Hepatocyte (in vitro differentiated cells): ENCODE data around the gene MAP3K5. TPM values are rescaled to one million over a fixed set of nuclear protein-coding genes. Genes with fewer than 3 reads are reported as not detected.

Experiments
- DNase-seq: peaks from one replicate; pipeline ENCODE4 v3.0.0-alpha.2; 2016; ENCODE audit warnings: low spot score
- H2AFZ ChIP-seq: fragments of 200-600 bp; sonication (generic); 2 replicates; pipeline ENCODE4 v1.6.0; 2016; ENCODE audit warnings: antibody characterized with exemption, mild to moderate bottlenecking
- H3K27ac ChIP-seq: fragments of 200-600 bp; sonication (generic); 2 replicates; pipeline ENCODE4 v1.5.1; 2016; ENCODE audit warnings: mild to moderate bottlenecking
- H3K27me3 ChIP-seq: fragments of 200-600 bp; sonication (generic); 2 replicates; pipeline ENCODE4 v1.6.1; 2016
- H3K36me3 ChIP-seq: fragments of 200-600 bp; sonication (generic); replicated peaks from 2 replicates; pipeline ENCODE4 v1.5.1; 2016; ENCODE audit warnings: low read depth; ENCODE audit not compliant: insufficient read depth
- H3K4me1 ChIP-seq: fragments of 200-600 bp; sonication (generic); 2 replicates; pipeline ENCODE4 v1.5.1; 2016; ENCODE audit warnings: mild to moderate bottlenecking, moderate library complexity; ENCODE audit not compliant: insufficient read depth
- H3K4me2 ChIP-seq: fragments of 200-600 bp; sonication (generic); 2 replicates; pipeline ENCODE4 v1.6.0; 2016
- H3K4me3 ChIP-seq: fragments of 200-600 bp; sonication (generic); 2 replicates; pipeline ENCODE4 v1.5.1; 2016; ENCODE audit warnings: mild to moderate bottlenecking
- H3K79me2 ChIP-seq: fragments of 200-600 bp; sonication (generic); 2 replicates; pipeline ENCODE4 v1.6.0; 2017; ENCODE audit warnings: mild to moderate bottlenecking
- H3K9me2 ChIP-seq: fragments of 200-600 bp; sonication (generic); replicated peaks from 2 replicates; pipeline ENCODE4 v1.6.0; 2017; ENCODE audit warnings: mild to moderate bottlenecking; ENCODE audit not compliant: insufficient read depth
- H3K9me3 ChIP-seq: fragments of 200-600 bp; sonication (generic); 2 replicates; pipeline ENCODE4 v1.5.1; 2016; ENCODE audit warnings: low read depth, mild to moderate bottlenecking
- H4K20me1 ChIP-seq: fragments of 200-600 bp; sonication (generic); 2 replicates; pipeline ENCODE4 v1.6.0; 2016; ENCODE audit warnings: mild to moderate bottlenecking; ENCODE audit not compliant: insufficient read depth, poor library complexity, severe bottlenecking
- EZH2 ChIP-seq: fragments of 200-600 bp; sonication (generic); IDR thresholded peaks from 2 replicates; pipeline ENCODE4 v1.6.1; 2016; ENCODE audit warnings: antibody characterized with exemption, mild to moderate bottlenecking, borderline replicate concordance
- EZH2phosphoT487 ChIP-seq: fragments of 200-600 bp; sonication (generic); IDR thresholded peaks from one replicate; pipeline ENCODE4 v1.6.1; 2018; ENCODE audit warnings: antibody characterized with exemption, mild to moderate bottlenecking, low read depth, moderate library complexity; ENCODE audit not compliant: unreplicated experiment, severe bottlenecking
- WGBS: methylation state at CpG from one replicate; pipeline ENCODE4 v1.1.6; 2016; ENCODE audit warnings: low lambda C conversion rate; ENCODE audit errors: missing lambda C conversion rate; 5-methylcytosine and 5-hydroxymethylcytosine counted together
- polyA plus RNA-seq: library from polyadenylated mRNA; unstranded; fragments of >200 nt; fragmentation: Nextera tagmentation; extraction: Ambion mirVana; gene quantifications from 2 replicates; pipeline ENCODE4 v1.2.1, GENCODE V29; 2016
- total RNA-seq: library from RNA; depleted of rRNA; stranded (reverse); fragments of >200 nt; gene quantifications from 2 replicates; pipeline ENCODE4 v1.2.3, GENCODE V29; 2014
- TF ChIP-seq, protein P1 (sequence below): fragments of 200-600 bp; sonication (generic); IDR thresholded peaks from 2 replicates; pipeline ENCODE4 v1.5.1; 2016; ENCODE audit warnings: antibody characterized with exemption, mild to moderate bottlenecking; ENCODE audit not compliant: poor library complexity

The MAP3K5 gene
- total and polyA plus RNA-seq, 2 experiments from 2014 or later = 2.2 to 5.9 TPM

DNA sequence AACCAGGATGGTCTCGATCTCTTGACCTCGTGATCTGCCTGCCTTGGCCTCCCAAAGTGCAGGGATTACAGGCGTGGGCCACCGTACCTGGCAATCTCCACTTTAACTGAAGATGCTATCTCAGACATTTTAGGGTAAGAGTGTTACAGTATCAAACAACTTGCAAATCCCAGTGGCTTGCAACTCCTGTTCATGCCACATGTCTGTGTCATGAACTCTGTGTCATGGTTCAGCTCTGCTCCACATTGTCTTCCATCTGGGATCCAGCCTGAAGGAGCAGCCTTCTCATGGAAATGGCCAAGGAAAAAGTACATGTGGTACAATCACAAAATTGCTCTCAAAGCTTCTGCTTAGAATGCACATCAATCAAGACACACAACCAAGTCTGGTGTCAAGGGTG lies 114.9 kb downstream of the MAP3K5 start:
- Histone ChIP-seq H3K36me3 (no peaks in the 10 kb centered on the region), H3K9me3 (no peaks in the 10 kb centered on the region), H3K4me3 (no peak overlapping the region), H3K4me1 (no peaks in the 10 kb centered on the region), H3K79me2 (no peaks in the 10 kb centered on the region), H3K27me3 (no peaks in the 10 kb centered on the region), H2AFZ (no peak overlapping the region), H3K9me2 (no peaks in the 10 kb centered on the region), H4K20me1 (no peaks in the 10 kb centered on the region), H3K4me2 (no peak overlapping the region), H3K27ac (no peak overlapping the region)
- no peak for TF ChIP-seq EZH2phosphoT487
- TF ChIP-seq, protein P1, sequence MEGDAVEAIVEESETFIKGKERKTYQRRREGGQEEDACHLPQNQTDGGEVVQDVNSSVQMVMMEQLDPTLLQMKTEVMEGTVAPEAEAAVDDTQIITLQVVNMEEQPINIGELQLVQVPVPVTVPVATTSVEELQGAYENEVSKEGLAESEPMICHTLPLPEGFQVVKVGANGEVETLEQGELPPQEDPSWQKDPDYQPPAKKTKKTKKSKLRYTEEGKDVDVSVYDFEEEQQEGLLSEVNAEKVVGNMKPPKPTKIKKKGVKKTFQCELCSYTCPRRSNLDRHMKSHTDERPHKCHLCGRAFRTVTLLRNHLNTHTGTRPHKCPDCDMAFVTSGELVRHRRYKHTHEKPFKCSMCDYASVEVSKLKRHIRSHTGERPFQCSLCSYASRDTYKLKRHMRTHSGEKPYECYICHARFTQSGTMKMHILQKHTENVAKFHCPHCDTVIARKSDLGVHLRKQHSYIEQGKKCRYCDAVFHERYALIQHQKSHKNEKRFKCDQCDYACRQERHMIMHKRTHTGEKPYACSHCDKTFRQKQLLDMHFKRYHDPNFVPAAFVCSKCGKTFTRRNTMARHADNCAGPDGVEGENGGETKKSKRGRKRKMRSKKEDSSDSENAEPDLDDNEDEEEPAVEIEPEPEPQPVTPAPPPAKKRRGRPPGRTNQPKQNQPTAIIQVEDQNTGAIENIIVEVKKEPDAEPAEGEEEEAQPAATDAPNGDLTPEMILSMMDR = no peak
- no peak for TF ChIP-seq EZH2
- no peak for DNase-seq
- 90% methylated on average over 4 of the region's 4 CpGs for WGBS

GRCh38 chr6:136676075-136676474 lies 116.2 kb downstream of the MAP3K5 start:
- no peak overlapping the region for H3K4me2 ChIP-seq
- TF ChIP-seq, protein P1 = no peak
- TF ChIP-seq EZH2 (no peak), EZH2phosphoT487 (no peak)
- H3K27me3 ChIP-seq = no peaks in the 10 kb centered on the region
- no peak overlapping the region for H3K4me3 ChIP-seq
- H3K9me3 ChIP-seq = no peaks in the 10 kb centered on the region
- no peak for DNase-seq
- no peaks in the 10 kb centered on the region for H3K9me2 ChIP-seq
- H3K79me2 ChIP-seq = no peaks in the 10 kb centered on the region
- 85% methylated on average over 3 of the region's 3 CpGs for WGBS
- H3K4me1 ChIP-seq = no peaks in the 10 kb centered on the region
- no peak overlapping the region for H3K27ac ChIP-seq
- no peaks in the 10 kb centered on the region for H4K20me1 ChIP-seq
- no peaks in the 10 kb centered on the region for H3K36me3 ChIP-seq
- no peak overlapping the region for H2AFZ ChIP-seq

DNA sequence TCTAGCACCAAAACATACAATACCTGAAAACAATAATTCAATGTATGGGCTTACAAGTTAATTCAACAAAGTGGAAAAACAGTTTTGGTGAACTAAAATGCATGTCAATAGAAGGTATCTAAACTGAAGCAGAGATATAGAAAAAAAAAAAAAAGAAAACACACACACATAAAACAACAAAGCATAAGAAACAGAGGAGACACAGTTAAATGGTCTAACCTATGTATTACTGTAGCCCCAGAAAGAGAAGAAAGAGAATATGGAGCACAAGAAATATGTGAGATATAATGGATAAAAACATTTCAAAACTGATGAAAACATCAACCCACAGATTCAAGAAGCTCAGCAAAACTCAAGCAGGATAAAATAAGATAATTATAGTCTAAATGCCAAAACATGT lies 118.7 kb downstream of the MAP3K5 start:
- DNase-seq = no peak
- no peaks in the 10 kb centered on the region for H4K20me1 ChIP-seq
- TF ChIP-seq EZH2phosphoT487 (no peak), EZH2 (no peak)
- TF ChIP-seq, protein P1 = no peak

DNA sequence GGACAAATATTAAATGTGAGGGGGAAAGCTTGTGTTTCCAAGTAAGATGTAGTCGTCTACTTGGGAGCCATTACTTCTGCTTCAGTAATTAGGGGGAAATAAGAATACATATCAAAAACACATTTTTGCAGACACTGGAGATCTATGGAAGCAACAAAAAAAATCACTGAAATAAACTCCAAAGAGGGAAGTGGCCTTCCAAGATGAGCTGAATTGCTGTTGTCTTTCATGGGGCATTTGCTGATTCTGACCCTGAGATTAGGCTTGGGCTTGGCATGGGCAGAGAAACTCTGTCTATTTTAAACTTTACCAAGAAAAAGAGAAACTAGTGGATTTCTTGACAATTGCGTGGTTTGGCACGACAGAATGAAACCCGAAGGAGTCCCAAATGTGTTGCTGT lies 120.1 kb downstream of the MAP3K5 start:
- no peaks in the 10 kb centered on the region for H4K20me1 ChIP-seq
- no peaks in the 10 kb centered on the region for H3K36me3 ChIP-seq
- H3K27me3 ChIP-seq = no peaks in the 10 kb centered on the region
- DNase-seq = no peak
- H3K4me3 ChIP-seq = no peak overlapping the region
- H3K79me2 ChIP-seq = no peaks in the 10 kb centered on the region
- H3K4me1 ChIP-seq = no peaks in the 10 kb centered on the region
- H2AFZ ChIP-seq = no peak overlapping the region
- no peak overlapping the region for H3K27ac ChIP-seq
- WGBS = 92% methylated on average over 4 of the region's 4 CpGs
- H3K4me2 ChIP-seq = no peak overlapping the region
- TF ChIP-seq EZH2 (no peak), EZH2phosphoT487 (no peak)
- TF ChIP-seq, protein P1 = no peak
- H3K9me2 ChIP-seq = no peaks in the 10 kb centered on the region
- H3K9me3 ChIP-seq = no peaks in the 10 kb centered on the region

More for the DNA sequence above, 118.7 kb downstream of the MAP3K5 start:
- no peak overlapping the region for H2AFZ ChIP-seq
- H3K9me3 ChIP-seq = no peaks in the 10 kb centered on the region
- H3K36me3 ChIP-seq = no peaks in the 10 kb centered on the region
- H3K4me1 ChIP-seq = no peaks in the 10 kb centered on the region
- H3K27ac ChIP-seq = no peak overlapping the region
- no peak overlapping the region for H3K4me3 ChIP-seq
- no peak overlapping the region for H3K4me2 ChIP-seq
- no peaks in the 10 kb centered on the region for H3K27me3 ChIP-seq
- no peaks in the 10 kb centered on the region for H3K79me2 ChIP-seq
- H3K9me2 ChIP-seq = no peaks in the 10 kb centered on the region
